ENCODE measurements around the gene CTTNBP2NL.
"Not testable (repeated sequence)": the region's sequence is repeated elsewhere in the genome, so short reads cannot be mapped to it uniquely, and the experiment has no call there.

The CTTNBP2NL gene

DNA sequence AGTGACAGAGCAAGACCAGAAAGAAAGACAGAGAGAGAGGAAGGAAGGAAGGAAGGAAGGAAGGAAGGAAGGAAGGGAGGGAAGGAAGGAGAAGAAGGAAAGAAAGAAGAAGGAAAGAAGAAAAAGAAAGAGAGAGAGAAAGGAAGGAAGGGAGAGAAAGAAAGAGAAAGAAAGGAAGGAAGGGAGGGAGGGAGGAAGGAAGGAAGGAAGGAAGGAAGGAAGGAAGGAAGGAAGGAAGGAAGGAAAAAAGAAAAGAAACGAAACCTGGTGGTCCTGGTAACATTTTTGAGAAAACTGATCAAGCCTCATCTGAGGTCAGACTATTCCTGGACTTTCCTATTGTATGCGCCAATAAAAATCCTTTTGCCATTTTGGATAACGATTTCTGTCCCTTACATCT, 8.2 kb upstream of the CTTNBP2NL start:
- no peak for DNase-seq

DNA sequence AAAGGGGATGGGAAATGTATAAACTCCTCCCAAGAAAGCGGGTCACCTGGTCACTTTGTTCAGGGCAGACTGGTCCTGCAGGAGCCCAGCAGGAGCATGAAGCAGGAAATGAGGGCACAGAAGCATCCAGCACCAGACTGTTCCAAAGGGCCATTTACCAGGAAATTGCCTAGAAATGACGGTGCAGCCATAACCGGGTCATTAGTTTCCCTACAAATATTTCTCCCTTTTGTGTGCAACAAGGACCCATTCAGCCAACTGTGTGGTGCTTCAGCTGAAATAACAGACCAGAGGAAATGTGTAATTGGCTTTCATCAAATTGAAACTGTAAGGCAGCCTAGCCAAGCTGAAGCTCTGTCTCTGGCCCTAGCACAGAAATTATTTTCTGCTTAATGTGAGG, 7.6 kb upstream of the CTTNBP2NL start:
- no peak for DNase-seq

DNA sequence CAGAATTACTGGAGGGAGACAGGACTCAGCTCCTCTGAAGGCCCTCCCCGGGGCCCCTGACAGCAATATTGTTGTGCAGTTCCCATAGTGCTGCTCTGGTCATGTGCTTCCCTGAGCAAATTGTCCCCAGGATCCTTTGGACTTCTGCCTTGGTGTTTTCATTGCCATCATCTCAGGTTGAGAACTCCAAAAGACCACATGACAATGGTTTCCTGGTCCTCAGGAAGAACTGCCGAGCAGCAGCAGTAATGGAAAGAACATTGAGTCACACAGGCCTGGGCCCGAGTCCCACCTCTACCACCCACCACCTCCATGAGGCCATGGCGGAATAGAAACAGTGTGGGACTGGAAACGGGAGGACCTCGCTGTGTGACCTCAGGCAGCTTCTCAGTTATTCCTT, 6.3 kb upstream of the CTTNBP2NL start:
- DNase-seq: no peak

DNA sequence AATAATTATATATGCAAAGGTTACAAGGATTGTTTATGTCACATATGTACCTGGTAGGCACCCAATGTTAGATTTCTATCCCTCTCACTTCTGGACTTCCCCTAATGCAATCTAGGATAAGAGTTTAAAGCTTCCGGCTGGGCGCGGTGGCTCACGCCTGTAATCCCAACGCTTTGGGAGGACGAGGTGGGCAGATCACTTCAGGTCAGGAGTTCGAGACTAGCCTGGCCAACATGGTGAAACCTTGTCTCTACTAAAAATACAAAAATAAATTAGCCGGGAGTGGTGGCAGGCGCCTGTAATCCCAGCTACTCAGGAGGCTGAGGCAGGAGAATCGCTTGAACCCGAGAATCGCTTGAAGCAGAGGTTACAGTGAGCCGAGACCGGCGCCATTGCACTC, 5.7 kb upstream of the CTTNBP2NL start:
- DNase-seq: not testable (repeated sequence)

DNA sequence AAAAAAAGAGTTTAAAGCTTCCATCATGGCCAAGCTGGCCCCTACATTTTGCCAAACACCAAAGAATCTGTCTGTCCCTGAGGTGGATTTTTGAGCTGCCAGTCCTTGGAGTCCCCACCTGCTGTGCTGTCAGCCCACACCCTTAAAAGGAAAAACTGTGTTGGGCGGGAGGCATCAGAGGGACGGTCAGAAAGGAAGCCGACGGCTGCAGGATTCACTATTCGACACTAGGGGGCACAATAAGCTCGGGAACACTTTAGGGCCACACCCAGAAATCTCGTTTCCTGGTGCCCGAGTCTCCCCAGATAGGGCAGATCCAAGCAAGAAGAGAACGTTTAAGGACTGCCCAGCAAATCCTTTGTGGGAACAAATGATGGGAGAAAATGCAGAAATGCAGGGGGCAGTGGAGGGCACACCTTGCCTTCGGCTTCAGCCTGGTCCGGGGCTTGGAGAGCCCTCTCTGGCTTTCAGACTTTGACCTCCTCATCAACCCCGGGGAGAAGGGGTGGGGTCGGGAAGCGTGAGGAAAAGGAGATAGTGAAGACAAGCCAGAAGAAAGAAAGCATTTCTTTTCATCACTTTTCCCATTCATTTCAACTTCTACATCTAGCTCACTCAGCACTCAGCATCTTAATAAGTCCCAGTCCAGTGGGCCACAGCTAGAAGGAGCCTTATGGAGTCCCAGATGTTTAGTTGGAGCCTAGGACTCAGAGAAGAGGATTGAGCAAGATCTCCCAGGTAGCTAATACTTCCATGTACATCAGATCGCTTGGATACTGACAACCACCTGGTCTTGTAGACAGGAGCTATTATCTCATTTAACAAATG, 5.0 kb upstream of the CTTNBP2NL start:
- DNase-seq: peak; percentile 80

DNA sequence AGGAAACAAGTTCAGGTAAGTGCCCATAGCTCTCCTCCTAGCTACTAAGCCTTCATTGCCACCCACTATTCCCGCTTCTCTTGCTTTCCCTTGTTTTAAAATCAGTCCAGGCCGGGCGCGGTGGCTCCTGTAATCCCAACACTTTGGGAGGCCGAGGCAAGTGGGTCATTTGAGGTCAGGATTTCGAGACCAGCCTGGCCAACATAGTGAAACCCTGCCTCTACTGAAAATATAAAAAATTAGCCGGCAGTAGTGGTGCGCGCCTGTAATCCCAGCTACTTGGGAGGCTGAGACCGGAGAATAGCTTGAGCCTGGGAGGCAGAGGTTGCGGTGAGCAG, 4.4 kb upstream of the CTTNBP2NL start:
- no peak for DNase-seq

DNA sequence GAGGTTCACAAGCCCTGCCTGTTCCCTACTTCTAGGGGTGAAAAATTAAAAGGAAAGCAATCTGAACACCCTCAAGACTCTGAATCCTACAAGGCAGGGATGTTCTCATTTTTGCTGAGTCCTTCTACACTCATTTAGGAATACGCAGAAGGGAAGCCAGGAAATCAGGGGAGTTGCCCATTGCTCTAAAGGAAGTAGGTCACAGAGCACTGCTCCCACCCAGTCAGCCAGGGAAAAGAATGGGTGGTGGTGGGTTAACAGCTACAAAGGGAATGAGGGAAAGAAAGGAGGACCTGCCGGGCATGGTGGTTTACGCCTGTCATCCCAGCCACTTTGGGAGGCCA, 2.4 kb upstream of the CTTNBP2NL start:
- DNase-seq: no peak

DNA sequence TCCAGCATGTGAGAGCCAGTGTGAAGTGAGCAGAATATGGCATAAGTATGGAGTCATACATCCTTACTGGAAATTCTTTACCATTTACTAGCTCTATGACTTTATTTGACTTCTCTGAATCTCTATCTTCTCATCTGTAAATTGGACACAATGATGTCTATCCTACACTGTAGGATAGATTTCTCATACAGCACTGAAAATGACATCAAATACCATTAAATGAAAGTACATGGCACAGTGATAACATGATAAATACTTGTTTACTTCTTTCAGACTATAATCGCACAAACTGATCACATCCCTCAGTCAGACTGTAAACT, 1.3 kb upstream of the CTTNBP2NL start:
- no peak for DNase-seq

DNA sequence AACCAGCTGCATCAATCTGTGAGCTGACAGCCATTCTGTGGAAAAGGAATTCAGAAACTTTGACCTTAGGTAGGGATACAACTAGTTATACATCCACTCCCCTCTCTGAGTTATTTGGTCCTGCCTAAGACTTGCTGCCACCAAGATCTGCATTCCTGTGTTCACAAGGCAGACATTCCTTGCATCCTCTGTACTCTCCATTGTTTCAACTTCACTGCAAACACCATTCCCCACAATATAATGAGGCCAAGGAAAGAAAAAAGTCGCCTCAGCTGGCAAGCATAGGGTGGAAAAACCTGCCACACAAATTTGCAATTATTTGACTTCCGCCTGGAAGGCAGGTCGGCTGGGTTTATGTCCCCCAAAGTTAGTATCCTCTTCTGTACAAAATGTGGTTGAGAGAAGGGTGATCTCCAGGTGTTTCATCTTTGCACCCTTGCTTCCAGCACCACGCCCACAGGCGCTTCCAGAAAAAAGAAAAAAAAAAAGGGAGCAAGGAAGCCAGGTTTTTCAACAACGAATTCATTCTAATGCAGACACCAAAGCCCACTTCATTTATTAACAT, 676 bp upstream of the CTTNBP2NL start:
- no peak for DNase-seq

DNA sequence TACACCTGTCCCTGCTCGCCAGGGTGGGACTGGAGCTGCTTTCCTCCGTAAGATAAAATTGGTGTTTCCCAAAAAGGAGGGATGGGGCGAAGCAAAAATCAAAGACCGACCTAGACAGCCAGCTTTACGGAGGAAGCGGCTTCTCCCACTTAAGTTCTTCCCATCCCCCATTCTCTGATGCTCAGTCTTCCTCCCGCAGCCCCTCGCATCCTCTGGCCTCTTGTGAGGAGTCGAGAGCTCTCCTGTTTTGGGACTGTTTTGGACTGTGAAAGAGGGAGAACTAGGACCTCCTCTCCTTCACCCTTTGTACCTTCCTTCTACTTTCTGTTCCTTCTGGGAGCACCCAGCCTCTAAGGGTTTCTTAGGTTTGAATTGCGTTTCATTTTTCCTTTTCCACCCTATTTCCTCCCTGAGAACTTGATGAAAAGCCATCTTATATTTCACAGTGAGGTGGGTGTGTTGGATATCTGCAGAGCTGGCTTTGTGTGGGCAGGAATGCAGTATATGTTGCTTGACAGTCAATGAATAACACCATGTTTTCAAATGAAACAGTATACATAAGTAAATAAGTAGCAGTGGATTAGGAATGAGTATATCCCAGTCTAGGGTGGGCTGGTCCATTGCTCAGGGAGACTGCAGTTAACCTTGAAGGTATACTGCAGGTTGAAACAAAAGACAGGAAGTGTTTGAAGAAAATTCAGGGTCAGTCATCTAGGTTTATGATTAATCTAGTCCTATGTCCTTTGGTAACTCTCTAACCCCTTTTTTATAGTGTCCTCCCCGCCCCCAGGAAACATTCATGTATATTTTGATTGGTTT, 848 bp downstream of the CTTNBP2NL start:
- DNase-seq: no peak

DNA sequence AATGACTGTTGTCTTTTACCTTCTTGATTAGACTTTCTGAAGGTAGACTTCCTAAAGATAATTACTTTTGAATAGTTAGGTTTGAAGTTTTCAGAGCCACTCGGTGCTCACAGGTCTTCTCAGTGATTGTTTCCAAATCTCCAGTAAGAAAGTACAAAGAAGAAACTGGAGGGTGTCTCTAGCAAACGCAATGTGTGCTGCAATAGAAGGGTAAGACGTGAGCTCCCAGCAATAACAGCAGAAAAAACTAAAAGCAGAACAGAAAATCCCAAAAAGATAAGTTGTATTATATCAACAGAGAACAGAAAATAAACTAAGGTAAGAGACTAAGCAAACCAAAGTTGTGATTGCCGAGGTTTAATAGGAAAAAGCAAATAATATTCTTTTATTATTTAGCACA, 1.8 kb downstream of the CTTNBP2NL start:
- DNase-seq: peak; percentile 42

DNA sequence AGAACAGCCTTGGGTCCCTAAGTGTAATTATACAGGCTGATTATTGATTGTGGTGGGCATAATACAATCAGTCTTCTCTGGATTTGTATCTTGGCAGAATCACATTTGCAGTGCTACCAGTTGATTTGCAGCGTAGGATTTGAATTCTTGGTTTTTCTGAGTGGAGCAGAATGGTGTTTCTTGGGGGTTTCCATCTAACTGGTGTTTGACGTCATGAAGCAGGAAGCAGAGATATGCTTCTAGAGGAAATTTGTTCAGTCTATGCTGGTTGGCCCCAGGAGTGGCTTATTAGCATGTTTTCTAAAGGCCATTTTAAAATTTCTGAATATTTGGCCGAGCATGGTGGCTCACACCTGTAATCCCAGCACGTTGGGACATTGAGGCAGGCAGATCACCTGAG, 3.4 kb downstream of the CTTNBP2NL start:
- DNase-seq: no peak

DNA sequence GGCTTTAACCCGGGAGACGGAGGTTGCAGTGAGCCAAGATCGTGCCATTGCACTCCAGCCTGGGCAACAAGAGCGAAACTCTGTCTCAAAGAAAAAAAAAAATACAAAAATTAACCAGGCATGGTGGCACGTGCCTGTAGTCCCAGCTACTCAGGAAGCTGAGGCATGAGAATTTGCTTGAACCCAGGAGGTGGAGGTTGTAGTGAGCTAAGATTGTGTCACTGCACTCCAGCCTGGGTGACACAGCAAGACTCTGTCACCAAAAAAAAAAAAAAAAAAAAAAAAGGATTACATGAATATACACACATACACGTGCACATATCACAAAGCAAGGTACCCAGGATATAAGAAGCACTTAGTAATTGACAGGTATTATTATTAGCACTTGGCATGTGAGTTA, 4.7 kb downstream of the CTTNBP2NL start:
- DNase-seq: not testable (repeated sequence)

DNA sequence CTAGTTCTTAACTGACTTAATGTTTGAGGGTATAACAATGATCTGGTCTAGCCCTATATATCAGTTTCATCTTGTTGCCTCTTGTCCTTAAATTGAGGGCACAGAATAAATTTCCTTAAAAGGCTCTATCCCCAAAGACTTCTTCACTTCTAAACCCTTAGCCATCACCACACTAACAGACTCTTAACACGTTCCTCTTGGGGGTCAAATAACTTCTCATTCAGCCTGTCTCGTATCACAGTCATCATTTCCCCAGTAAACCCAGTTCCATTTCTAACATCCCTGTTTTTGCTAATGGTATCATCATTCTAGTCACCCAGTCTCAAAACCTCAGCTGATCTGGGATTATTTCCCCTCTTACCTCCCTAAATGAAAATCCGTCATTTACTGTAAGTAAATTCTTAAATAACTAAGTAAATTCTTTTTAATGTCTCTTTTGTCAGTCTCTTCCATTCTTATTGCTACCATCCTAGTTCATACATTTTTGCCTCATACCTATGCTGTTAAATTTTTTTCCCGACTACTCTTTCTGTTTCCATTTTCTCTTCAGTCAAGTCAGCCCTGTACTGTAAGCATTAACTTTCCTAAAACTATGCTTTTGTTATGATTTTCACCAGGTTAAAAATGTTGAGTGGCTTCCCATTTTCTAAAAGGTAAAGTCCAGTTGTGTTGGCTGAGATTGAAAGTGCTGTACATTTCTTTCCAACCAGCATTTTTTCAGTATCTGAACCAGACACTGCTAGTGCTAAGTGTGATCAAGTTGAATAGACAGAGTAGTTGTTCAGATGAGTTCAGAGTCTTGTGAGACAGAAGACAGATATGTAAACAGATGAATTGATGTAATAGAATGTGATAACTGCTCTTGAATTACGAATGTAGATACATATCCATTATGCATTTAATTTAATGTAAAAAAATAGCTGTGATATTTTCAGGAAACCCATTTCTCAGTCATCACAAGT, 6.9 kb downstream of the CTTNBP2NL start:
- peak; percentile 14 for DNase-seq

DNA sequence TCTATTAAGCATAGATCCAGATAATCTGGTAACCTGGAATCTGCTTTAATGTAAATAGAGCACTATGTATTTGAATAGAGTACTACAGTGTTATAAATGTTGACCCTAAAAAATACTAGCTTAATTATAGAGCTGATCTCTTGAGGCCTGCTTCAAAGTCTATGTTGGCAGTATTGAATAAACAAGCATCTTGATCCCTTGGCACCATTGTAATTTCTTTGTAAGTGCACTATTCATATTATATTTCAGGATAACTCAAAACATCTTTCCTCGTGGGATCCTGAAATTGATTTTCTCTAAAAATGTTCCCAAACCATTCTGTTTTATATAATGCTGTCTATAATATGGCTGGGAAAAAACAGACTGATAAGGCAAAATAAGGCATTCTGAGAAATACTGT, 10.8 kb downstream of the CTTNBP2NL start:
- DNase-seq: no peak

DNA sequence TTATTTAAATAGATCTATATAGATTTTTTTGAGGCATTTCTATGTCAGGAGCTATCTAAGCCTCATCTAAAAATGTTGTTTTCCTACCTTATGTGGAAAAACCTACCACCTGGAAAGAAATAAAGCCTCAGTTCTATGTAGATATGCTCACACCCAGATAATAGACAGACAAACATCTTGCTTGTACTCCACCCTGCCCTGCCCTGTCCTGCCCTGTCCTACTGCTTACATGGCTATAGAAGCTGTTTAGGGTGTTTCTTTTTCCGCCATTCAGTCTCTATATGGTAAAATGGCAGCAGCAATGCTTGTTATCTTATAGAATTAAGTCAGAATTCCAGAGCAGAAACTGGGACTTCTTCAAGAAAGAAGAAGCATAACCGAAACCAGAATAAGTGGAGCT, 13.4 kb downstream of the CTTNBP2NL start:
- no peak for DNase-seq

DNA sequence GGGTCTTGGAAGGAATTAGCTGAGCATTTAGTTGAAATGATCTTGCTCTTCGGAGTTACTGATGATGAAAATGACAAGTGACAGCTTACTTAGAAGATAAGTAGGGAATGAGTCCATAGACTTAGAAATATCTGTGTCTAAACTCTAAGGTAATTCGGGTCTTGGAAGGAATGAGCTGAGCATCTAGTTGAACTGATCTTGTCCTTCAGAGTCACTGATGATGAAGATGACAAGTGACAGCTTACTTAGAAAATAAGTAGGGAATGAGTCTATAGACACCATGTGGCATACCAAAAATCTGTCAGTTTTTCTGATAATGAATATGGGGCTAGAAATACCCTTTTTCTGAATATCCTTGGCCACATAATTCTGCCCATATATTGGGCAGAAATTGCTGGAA, 14.7 kb downstream of the CTTNBP2NL start:
- DNase-seq: no peak

DNA sequence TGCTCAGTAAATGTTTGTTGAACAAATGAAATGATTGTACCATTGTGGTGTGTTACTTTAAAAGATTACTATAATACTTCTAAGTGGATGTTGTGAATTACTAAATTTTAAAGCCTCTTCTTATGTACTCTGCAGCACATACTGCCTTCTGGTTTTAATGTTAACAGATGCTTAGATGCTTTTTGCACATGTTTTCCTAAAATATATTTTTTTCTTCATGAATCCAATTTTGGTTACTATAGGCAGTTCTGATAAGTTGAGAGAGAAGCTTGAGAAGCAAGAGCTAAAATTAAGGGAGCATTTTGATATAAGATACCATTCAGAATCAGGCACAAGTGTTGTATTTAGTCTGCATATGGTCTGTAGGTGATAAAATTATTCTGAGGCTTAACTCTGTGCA, 21.3 kb downstream of the CTTNBP2NL start:
- no peak for DNase-seq

DNA sequence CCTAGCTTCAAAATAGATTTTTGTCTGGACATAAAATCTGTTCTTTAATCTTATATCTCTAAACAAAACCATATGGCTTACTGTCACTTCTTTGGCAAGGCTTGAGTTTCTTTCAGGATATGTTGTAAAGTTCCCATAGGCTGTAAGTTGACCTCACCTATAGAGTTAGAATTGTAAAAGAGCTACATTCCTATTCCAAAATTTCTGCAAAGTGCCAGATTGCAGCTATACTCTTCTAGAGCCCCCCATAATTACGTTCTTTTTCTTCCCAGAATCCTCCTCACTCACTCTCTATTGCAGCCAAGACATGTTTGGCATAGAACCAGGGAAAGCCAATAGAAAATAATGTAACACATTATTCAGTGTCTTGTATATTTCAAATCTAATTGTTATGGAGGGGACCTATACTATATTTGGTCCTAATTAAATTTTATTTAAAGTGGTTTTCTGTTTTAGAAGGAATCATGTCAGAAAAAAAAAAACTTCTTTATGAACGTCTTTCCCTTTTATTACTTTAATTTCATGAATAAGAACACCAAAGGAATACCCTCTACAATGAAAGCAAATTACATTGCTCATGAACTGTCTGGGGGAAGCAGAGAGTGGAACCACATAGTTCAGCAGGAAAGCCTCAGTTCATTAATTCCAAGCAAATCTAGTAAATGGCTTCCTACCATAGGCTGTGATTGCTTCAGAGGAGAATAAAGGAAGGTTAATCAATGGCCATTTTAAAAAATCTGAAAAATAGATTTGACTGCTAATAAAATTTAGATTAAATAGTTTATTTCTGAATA, 22.3 kb downstream of the CTTNBP2NL start:
- no peak for DNase-seq

DNA sequence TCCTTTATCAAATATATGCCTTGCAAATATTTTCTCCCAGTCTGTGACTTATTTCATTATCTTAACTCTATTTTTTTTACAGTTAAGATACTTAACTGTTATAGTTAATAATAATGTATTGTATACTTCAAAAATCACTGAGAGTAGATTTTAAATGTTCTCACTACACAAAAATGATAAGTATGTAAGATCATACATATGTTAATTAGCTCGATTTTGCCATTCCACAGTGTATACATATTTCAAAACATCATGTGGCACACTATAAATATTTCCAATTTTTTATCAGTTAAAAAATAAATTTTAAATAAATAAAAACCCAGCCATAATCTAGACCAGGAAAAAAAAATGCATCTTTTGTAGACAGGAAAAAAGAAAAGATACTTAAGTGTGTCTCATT, 27.2 kb downstream of the CTTNBP2NL start:
- DNase-seq: no peak

DNA sequence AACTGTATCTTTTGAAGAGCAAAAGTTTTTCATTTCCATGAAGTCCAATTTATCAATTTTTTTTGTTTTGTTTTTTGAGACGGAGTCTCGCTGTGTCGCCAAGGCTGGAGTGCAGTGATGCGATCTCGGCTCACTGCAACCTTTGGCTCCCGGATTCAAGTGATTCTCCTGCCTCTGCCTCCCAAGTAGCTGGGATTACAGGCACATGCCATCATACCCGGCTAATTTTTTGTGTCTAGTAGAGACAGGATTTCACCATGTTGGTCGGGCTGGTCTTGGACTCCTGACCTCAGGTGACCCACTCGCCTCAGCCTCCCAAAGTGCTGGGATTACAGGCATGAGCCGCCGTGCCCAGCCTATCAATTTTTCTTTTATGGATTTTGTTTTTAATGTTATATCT, 27.7 kb downstream of the CTTNBP2NL start:
- DNase-seq: not testable (repeated sequence)

DNA sequence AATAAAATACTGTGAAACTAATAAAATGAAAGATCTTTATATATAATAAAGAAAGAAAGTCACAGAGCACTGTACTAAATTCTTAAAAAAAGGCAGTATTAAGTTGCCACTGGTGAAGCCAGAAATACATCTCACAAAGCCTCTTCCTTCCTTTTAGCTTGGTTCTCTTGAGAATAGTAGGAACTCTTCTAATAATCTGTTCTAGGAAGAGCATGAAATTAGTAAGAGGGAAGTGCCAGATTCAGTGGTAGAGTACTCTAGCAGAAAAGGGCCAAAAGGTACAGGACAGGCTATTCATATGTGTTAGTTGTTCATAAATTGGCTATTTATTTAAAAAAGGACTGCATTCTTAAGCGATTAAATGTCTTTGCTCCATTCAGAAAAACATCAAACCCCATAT, 33.7 kb downstream of the CTTNBP2NL start:
- DNase-seq: no peak
